NCI-H1436 treated with DMSO at 0.1 percent for 48 hours (cell line): Measurements from ENCODE around the gene VPS26C.
"Not testable (repeated sequence)": the region's sequence is repeated elsewhere in the genome, so short reads cannot be mapped to it uniquely, and the experiment has no call there.

Experiments
- DNase-seq: peaks from one replicate; lab custom pipeline; 2025; lab: John Stamatoyannopoulos, UW

The VPS26C gene

GRCh38 chr21:37228003-37228400, 39.1 kb downstream of the VPS26C start:
- DNase-seq, result no peak

- DNase-seq, result no peak
These were observed 39.8 kb downstream of the VPS26C start for GRCh38 chr21:37227071-37228002.

GRCh38 chr21:37226041-37226920, 40.9 kb downstream of the VPS26C start:
- DNase-seq, result no peak

GRCh38 chr21:37224861-37225839, 42.0 kb downstream of the VPS26C start:
- no peak for DNase-seq

- no peak for DNase-seq
These were observed 43.3 kb downstream of the VPS26C start for GRCh38 chr21:37223804-37224345.

- not testable (repeated sequence) for DNase-seq
These were observed 44.9 kb downstream of the VPS26C start for GRCh38 chr21:37222248-37222647.

GRCh38 chr21:37220981-37221664, 46.0 kb downstream of the VPS26C start:
- DNase-seq, result peak; percentile 60

GRCh38 chr21:37220433-37220980, 46.6 kb downstream of the VPS26C start:
- no peak for DNase-seq

GRCh38 chr21:37219761-37220432, 47.2 kb downstream of the VPS26C start:
- DNase-seq, result no peak

- no peak for DNase-seq
These were observed 52.2 kb downstream of the VPS26C start for GRCh38 chr21:37214952-37215351.

GRCh38 chr21:37210799-37211198, 56.3 kb downstream of the VPS26C start:
- no peak for DNase-seq

GRCh38 chr21:37210130-37210529, 57.0 kb downstream of the VPS26C start:
- no peak for DNase-seq

- no peak for DNase-seq
These were observed 58.4 kb downstream of the VPS26C start for GRCh38 chr21:37208741-37209225.

- DNase-seq, result no peak
These were observed 58.9 kb downstream of the VPS26C start for GRCh38 chr21:37208056-37208721.

- DNase-seq, result no peak
These were observed 59.6 kb downstream of the VPS26C start for GRCh38 chr21:37207441-37208009.

GRCh38 chr21:37206496-37206895, 60.6 kb downstream of the VPS26C start:
- DNase-seq, result no peak

GRCh38 chr21:37204580-37204979, 62.6 kb downstream of the VPS26C start:
- DNase-seq, result no peak

GRCh38 chr21:37202221-37203110, 64.7 kb downstream of the VPS26C start:
- DNase-seq, result no peak
